Panc1 (cell line): ENCODE data around the gene RIMBP2. TPM values are rescaled to one million over a fixed set of nuclear protein-coding genes. Genes with fewer than 3 reads are reported as not detected.

ENCODE experiments used
- ATAC-seq: fragments of 200-7000 bp; cut with Tn5 transposase; 2 replicates; pipeline ENCODE4 v1.9.1; 2020; ENCODE audit warnings: mild to moderate bottlenecking, moderate library complexity
- BruUV-seq: library from RNA; stranded (reverse); fragments of 400-500 nt; replicated peaks from 2 replicates; lab custom pipeline; 2021; lab: Mats Ljungman, UMichigan
- CTCF ChIA-PET: fragments of 300-600 bp; sonication (Branson Sonifier 250); formaldehyde crosslinking; loops from one replicate; lab custom pipeline; 2022; ENCODE audit warnings: antibody characterized with exemption; lab: Charles Lee
- POLR2A ChIA-PET: fragments of 300-600 bp; sonication (Branson Sonifier 250); formaldehyde crosslinking; loops from one replicate; lab custom pipeline; 2022; ENCODE audit warnings: antibody characterized with exemption; lab: Charles Lee
- DNase-seq: peaks from one replicate; pipeline ENCODE4 v3.0.0-alpha.2; 2010; ENCODE audit warnings: low read depth, low spot score
- H3K27ac ChIP-seq: 2 replicates; pipeline ENCODE4 v1.5.1; 2011; ENCODE audit warnings: mild to moderate bottlenecking, low read length, inconsistent platforms
- H3K27me3 ChIP-seq: fragments of 200-500 bp; sonication (Bioruptor generic); 2 replicates; pipeline ENCODE4 v1.6.0; 2014; ENCODE audit warnings: low read length, inconsistent platforms; ENCODE audit not compliant: control insufficient read depth, insufficient read depth
- H3K36me3 ChIP-seq: fragments of 200-500 bp; sonication (Bioruptor generic); 2 replicates; pipeline ENCODE4 v1.5.1; 2014; ENCODE audit warnings: inconsistent platforms, mild to moderate bottlenecking, low read length, moderate library complexity; ENCODE audit not compliant: control insufficient read depth, insufficient read depth
- H3K4me1 ChIP-seq: 2 replicates; pipeline ENCODE4 v1.5.1; 2011; ENCODE audit warnings: inconsistent platforms, mild to moderate bottlenecking, low read length, moderate library complexity; ENCODE audit not compliant: control insufficient read depth, insufficient read depth
- H3K4me3 ChIP-seq, 2 experiments: 2 replicates each; pipeline ENCODE4 v1.5.1; 2011 to 2012; ENCODE audit warnings: low read depth in 2 of 2, low read length in 2 of 2, mild to moderate bottlenecking in 2 of 2, inconsistent platforms in 1 of 2, moderate library complexity in 1 of 2
- H3K9me3 ChIP-seq: fragments of 200-500 bp; sonication (Bioruptor generic); 2 replicates; pipeline ENCODE4 v1.5.1; 2014; ENCODE audit warnings: low read depth, mild to moderate bottlenecking, inconsistent platforms, low read length, moderate library complexity; ENCODE audit not compliant: control insufficient read depth, insufficient read depth
- CTCF ChIP-seq: fragments of 450-650 bp; IDR thresholded peaks from 2 replicates; pipeline ENCODE4 v1.5.1; 2017; ENCODE audit warnings: mild to moderate bottlenecking
- POLR2AphosphoS5 ChIP-seq: IDR thresholded peaks from 2 replicates; pipeline ENCODE4 v1.6.1; 2012; ENCODE audit warnings: mild to moderate bottlenecking, low read depth, low read length, moderate library complexity
- SIN3A ChIP-seq: IDR thresholded peaks from 2 replicates; pipeline ENCODE4 v1.6.1; 2012; ENCODE audit warnings: low read depth, mild to moderate bottlenecking, low read length, moderate library complexity, borderline replicate concordance; ENCODE audit not compliant: insufficient read depth
- TCF7L2 ChIP-seq: IDR thresholded peaks from 2 replicates; pipeline ENCODE4 v1.6.1; 2011; ENCODE audit warnings: mild to moderate bottlenecking, low read depth, low read length, inconsistent platforms
- in situ Hi-C: cut with HindIII; loops from 2 replicates; pipeline ENCODE4 v1.10.0; 2016; ENCODE audit warnings: low sequenced_read_pairs, low pct_unique_long_range_greater_than_20kb
- intact Hi-C: fragments of 100-400 bp; cut with micrococcal nuclease; formaldehyde crosslinking; loops from one replicate; pipeline ENCODE4 v1.10.0; 2022; ENCODE audit not compliant: unreplicated experiment
- total RNA-seq: library from RNA; stranded (reverse); gene quantifications from one replicate; pipeline ENCODE4 v1.2.1, GENCODE V29; 2021; ENCODE audit not compliant: unreplicated experiment
- TF ChIP-seq, protein P1 (sequence below), 2 experiments: IDR thresholded peaks; 2 replicates each; pipeline ENCODE4 v1.6.1; 2011 to 2012; ENCODE audit warnings: low read depth in 2 of 2, control low read depth in 1 of 2, low read length in 1 of 2, mild to moderate bottlenecking in 1 of 2, moderate library complexity in 1 of 2; ENCODE audit not compliant: insufficient read depth in 1 of 2

RIMBP2 gene
- total RNA-seq, 1 experiment from 2014 or later: not detected

GRCh38 chr12:130685850-130686249 is 30.2 kb downstream of the RIMBP2 start:
- ChIA-PET POLR2A (no interaction called here), CTCF (no interaction called here)
- DNase-seq (no peak), ATAC-seq (no peak)
- H3K27ac ChIP-seq: no peak overlapping the region
- in situ Hi-C loops (no loop called here), intact Hi-C loops (no loop called here)
- peaks cover 13% of the 10 kb centered on the region for H3K27me3 ChIP-seq
- no TSS peak for BruUV-seq
- H3K36me3 ChIP-seq: no peaks in the 10 kb centered on the region
- H3K9me3 ChIP-seq: no peaks in the 10 kb centered on the region
- TF ChIP-seq TCF7L2 (no peak), CTCF (no peak), SIN3A (no peak), POLR2AphosphoS5 (no peak)
- TF ChIP-seq, protein P1, sequence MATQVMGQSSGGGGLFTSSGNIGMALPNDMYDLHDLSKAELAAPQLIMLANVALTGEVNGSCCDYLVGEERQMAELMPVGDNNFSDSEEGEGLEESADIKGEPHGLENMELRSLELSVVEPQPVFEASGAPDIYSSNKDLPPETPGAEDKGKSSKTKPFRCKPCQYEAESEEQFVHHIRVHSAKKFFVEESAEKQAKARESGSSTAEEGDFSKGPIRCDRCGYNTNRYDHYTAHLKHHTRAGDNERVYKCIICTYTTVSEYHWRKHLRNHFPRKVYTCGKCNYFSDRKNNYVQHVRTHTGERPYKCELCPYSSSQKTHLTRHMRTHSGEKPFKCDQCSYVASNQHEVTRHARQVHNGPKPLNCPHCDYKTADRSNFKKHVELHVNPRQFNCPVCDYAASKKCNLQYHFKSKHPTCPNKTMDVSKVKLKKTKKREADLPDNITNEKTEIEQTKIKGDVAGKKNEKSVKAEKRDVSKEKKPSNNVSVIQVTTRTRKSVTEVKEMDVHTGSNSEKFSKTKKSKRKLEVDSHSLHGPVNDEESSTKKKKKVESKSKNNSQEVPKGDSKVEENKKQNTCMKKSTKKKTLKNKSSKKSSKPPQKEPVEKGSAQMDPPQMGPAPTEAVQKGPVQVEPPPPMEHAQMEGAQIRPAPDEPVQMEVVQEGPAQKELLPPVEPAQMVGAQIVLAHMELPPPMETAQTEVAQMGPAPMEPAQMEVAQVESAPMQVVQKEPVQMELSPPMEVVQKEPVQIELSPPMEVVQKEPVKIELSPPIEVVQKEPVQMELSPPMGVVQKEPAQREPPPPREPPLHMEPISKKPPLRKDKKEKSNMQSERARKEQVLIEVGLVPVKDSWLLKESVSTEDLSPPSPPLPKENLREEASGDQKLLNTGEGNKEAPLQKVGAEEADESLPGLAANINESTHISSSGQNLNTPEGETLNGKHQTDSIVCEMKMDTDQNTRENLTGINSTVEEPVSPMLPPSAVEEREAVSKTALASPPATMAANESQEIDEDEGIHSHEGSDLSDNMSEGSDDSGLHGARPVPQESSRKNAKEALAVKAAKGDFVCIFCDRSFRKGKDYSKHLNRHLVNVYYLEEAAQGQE (IDR thresholded peaks at IDR 0.05; ENCODE audit: insufficient read depth in 1 of 2, low read depth in 2 of 2, low read length in 1 of 2): no peak
- H3K4me3 ChIP-seq: no peak overlapping the region
- H3K4me1 ChIP-seq: no peaks in the 10 kb centered on the region

DNA sequence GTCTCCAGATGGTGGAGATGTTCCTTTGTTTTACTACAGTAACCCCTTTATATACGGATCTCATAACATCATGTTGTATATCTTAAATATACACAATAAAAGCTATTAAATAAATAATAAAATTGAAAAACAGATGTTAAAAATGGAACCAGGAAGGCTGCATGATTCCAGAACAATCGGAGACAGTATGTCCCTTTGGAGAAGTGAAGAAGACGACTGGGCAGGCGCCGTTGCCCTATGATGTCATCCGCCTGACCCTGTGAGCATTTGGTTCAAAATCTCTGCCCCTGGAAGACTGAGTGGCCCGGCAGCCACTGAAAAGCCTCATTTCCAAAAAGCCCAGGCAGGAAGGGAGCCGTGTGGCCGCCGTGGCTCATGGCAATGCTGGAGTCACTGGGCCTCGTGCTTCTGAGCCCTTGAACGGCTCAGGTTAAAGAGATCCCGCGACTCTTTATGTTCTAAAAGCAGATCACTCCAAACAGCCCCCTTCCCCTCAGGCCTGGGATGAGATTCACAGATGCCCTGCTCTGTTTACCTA is 30.8 kb downstream of the RIMBP2 start:
- POLR2A ChIA-PET: no interaction called here
- CTCF ChIA-PET: no interaction called here
- H3K36me3 ChIP-seq: no peaks in the 10 kb centered on the region
- no peak overlapping the region for H3K4me3 ChIP-seq
- TF ChIP-seq SIN3A: no peak
- TF ChIP-seq CTCF: no peak
- no peak for TF ChIP-seq TCF7L2
- TF ChIP-seq, protein P1 (IDR thresholded peaks at IDR 0.05; ENCODE audit: insufficient read depth in 1 of 2, low read depth in 2 of 2, low read length in 1 of 2): no peak
- TF ChIP-seq POLR2AphosphoS5: no peak
- in situ Hi-C loops (no loop called here), intact Hi-C loops (no loop called here)
- BruUV-seq: no TSS peak
- no peaks in the 10 kb centered on the region for H3K9me3 ChIP-seq
- H3K4me1 ChIP-seq: no peaks in the 10 kb centered on the region
- DNase-seq (no peak), ATAC-seq (no peak)
- H3K27ac ChIP-seq: no peak overlapping the region
- peaks cover 13% of the 10 kb centered on the region for H3K27me3 ChIP-seq
